Measurements from ENCODE around the gene HIPK3. TPM values are rescaled to one million over a fixed set of nuclear protein-coding genes. Genes with fewer than 3 reads are reported as not detected.

Gene HIPK3
- total and polyA plus RNA-seq, 9 of the 15 experiments (the other 6 are each of a cell fraction or from before 2014, with no cell fraction given) = 2.3 to 19.6 (median 7.5) TPM

DNA sequence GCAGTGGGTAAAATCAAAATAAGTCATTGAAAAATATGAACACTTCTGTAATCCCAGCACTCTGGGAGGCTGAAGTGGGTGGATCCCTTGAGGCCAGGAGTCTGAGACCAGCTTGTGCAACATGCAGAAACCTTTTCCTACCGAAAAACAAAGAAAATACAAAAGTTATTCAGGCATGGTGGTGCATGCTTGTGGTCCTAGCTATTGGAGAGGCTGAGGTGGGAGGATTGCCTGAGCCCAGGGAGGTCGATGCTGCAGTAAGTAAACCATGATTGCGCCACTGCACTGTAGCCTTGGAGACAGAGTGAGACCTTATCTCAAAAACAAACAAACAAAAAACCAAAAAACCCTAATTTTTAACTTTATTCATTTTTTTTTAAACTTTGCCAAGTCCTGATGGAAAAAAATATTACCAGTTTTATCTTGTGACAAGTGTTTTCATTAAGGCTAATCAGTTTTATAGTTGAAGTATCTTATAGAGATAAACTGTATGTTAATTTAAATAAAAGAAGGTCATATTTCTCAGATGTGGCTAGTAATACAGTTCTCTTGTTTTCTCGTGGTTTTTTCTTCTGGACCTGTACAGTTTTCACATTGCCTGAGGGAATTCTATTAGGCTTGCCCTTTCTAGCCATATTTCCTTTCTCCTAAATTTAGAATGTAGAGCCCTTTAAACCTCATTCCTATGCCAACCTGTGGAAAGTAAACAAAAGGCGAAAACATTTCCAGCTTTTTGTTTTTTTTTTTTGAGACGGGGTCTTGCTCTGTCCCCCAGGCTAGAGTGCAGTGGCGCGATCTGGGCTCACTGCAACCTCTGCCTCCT, 9.4 kb downstream of the HIPK3 start:
- Histone ChIP-seq H3K9me1 (ENCODE audit: control insufficient read depth, insufficient read depth, low read length) (no peaks in the 10 kb centered on the region), H3K4me3 (no peak overlapping the region), H3K4me2 (ENCODE audit: insufficient read depth, low read length) (no peak overlapping the region; the same call in 1 of the 2 replicates), H4K20me1 (replicated peaks; ENCODE audit: control insufficient read depth, insufficient read depth, low read length) (no peaks in the 10 kb centered on the region; the same call in 1 of the 2 replicates), H2AFZ (ENCODE audit: low read depth, low read length) (no peak overlapping the region), H3K4me1 (replicated peaks in 1 of 2; ENCODE audit: control insufficient read depth in 2 of 2, insufficient read depth in 2 of 2, low read length in 2 of 2) (peaks cover 0 to 10% of the 10 kb centered on the region in 2 experiments; a peak in 3 of 5 replicates), H3K27me3 (ENCODE audit: control insufficient read depth in 2 of 2, insufficient read depth in 2 of 2, low read length in 2 of 2) (no peaks in the 10 kb centered on the region), H3K9me3 (replicated peaks; ENCODE audit: control insufficient read depth, insufficient read depth, low read depth, low read length) (no peaks in the 10 kb centered on the region), H3K79me2 (ENCODE audit: control insufficient read depth, insufficient read depth, low read length) (peaks cover 86% of the 10 kb centered on the region), H3K36me3 (ENCODE audit: control insufficient read depth, insufficient read depth, low read length) (no peaks in the 10 kb centered on the region), H3K9ac (ENCODE audit: insufficient read depth in 1 of 2, low read depth in 2 of 2, low read length in 2 of 2) (no peak overlapping the region), H3K27ac (ENCODE audit: extremely low read depth, low read depth, low read length) (0 out of 3 replicates have a peak overlapping the region, but pooled peaks have one; percentile 11)
- intact Hi-C loops (cut with micrococcal nuclease) = no loop called here
- POLR2A ChIA-PET = interaction anchor here (1.0 kb wide), 1 partner anchor 90 kb away, joined by 4 read pairs; no protein-coding TSS in a partner anchor
- peak; percentile 77 for FAIRE-seq
- no TSS peak for BruUV-seq (replicated peaks)
- CTCF ChIA-PET (ENCODE audit: low intra/inter-chr PET ratio) = no interaction called here
- in situ Hi-C loops (cut with MboI) = no loop called here
- peak; percentile 76 for ATAC-seq
- 47% methylated on average over 6 of the region's 8 CpGs for WGBS (ENCODE audit: insufficient coverage, low coverage, missing lambda C conversion rate)
- DNase-seq (ENCODE audit: extremely low read depth in 1 of 4, low spot score in 3 of 4) = peak in 1 of 4 experiments; percentile 31
- no peak for TF ChIP-seq PRPF4 (IDR thresholded peaks at IDR 0.05; ENCODE audit: insufficient read depth, low read depth, low read length, poor library complexity, severe bottlenecking)
- peak in 1 of 2 experiments; percentile 81; a peak in 1 of 4 replicates for TF ChIP-seq SRF (CRISPR knock-in tag; IDR thresholded peaks at IDR 0.05)
- TF ChIP-seq ETS2 (tag; IDR thresholded peaks at IDR 0.05; ENCODE audit: borderline replicate concordance, poor library complexity, severe bottlenecking) = no peak
- peak; percentile 95 for TF ChIP-seq FOXJ2 (tag; IDR thresholded peaks at IDR 0.05)
- TF ChIP-seq, protein P1, sequence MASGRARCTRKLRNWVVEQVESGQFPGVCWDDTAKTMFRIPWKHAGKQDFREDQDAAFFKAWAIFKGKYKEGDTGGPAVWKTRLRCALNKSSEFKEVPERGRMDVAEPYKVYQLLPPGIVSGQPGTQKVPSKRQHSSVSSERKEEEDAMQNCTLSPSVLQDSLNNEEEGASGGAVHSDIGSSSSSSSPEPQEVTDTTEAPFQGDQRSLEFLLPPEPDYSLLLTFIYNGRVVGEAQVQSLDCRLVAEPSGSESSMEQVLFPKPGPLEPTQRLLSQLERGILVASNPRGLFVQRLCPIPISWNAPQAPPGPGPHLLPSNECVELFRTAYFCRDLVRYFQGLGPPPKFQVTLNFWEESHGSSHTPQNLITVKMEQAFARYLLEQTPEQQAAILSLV (tag; IDR thresholded peaks at IDR 0.05) = peak; percentile 73; the same call in 1 of the 2 replicates
- TF ChIP-seq MXI1 (IDR thresholded peaks at IDR 0.05; ENCODE audit: low read depth, low read length) = 0 out of 2 replicates have a peak, but pooled peaks have one; percentile 45
- no peak for TF ChIP-seq JUND (IDR thresholded peaks at IDR 0.05; ENCODE audit: borderline replicate concordance, low read depth, low read length)
- no peak for TF ChIP-seq JUND (tag; IDR thresholded peaks at IDR 0.05; ENCODE audit: borderline replicate concordance, low read depth, low read length)
- TF ChIP-seq, protein P2, sequence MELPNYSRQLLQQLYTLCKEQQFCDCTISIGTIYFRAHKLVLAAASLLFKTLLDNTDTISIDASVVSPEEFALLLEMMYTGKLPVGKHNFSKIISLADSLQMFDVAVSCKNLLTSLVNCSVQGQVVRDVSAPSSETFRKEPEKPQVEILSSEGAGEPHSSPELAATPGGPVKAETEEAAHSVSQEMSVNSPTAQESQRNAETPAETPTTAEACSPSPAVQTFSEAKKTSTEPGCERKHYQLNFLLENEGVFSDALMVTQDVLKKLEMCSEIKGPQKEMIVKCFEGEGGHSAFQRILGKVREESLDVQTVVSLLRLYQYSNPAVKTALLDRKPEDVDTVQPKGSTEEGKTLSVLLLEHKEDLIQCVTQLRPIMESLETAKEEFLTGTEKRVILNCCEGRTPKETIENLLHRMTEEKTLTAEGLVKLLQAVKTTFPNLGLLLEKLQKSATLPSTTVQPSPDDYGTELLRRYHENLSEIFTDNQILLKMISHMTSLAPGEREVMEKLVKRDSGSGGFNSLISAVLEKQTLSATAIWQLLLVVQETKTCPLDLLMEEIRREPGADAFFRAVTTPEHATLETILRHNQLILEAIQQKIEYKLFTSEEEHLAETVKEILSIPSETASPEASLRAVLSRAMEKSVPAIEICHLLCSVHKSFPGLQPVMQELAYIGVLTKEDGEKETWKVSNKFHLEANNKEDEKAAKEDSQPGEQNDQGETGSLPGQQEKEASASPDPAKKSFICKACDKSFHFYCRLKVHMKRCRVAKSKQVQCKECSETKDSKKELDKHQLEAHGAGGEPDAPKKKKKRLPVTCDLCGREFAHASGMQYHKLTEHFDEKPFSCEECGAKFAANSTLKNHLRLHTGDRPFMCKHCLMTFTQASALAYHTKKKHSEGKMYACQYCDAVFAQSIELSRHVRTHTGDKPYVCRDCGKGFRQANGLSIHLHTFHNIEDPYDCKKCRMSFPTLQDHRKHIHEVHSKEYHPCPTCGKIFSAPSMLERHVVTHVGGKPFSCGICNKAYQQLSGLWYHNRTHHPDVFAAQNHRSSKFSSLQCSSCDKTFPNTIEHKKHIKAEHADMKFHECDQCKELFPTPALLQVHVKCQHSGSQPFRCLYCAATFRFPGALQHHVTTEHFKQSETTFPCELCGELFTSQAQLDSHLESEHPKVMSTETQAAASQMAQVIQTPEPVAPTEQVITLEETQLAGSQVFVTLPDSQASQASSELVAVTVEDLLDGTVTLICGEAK (IDR thresholded peaks at IDR 0.05) = 0 out of 2 replicates have a peak, but pooled peaks have one; percentile 19
- TF ChIP-seq, protein P2 (CRISPR knock-in tag; IDR thresholded peaks at IDR 0.05) = no peak
- TF ChIP-seq TARDBP (IDR thresholded peaks at IDR 0.05) = no peak
